GM11168 (cell line): ENCODE measurements around the gene B4GALT1.

Experiments used
- in situ Hi-C: fragments of 300-500 bp; cut with MboI; formaldehyde crosslinking; loops from one replicate; pipeline ENCODE4 v1.12.0; 2022; ENCODE audit warnings: low sequenced_read_pairs; ENCODE audit not compliant: unreplicated experiment

Gene B4GALT1, protein sequence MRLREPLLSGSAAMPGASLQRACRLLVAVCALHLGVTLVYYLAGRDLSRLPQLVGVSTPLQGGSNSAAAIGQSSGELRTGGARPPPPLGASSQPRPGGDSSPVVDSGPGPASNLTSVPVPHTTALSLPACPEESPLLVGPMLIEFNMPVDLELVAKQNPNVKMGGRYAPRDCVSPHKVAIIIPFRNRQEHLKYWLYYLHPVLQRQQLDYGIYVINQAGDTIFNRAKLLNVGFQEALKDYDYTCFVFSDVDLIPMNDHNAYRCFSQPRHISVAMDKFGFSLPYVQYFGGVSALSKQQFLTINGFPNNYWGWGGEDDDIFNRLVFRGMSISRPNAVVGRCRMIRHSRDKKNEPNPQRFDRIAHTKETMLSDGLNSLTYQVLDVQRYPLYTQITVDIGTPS

DNA sequence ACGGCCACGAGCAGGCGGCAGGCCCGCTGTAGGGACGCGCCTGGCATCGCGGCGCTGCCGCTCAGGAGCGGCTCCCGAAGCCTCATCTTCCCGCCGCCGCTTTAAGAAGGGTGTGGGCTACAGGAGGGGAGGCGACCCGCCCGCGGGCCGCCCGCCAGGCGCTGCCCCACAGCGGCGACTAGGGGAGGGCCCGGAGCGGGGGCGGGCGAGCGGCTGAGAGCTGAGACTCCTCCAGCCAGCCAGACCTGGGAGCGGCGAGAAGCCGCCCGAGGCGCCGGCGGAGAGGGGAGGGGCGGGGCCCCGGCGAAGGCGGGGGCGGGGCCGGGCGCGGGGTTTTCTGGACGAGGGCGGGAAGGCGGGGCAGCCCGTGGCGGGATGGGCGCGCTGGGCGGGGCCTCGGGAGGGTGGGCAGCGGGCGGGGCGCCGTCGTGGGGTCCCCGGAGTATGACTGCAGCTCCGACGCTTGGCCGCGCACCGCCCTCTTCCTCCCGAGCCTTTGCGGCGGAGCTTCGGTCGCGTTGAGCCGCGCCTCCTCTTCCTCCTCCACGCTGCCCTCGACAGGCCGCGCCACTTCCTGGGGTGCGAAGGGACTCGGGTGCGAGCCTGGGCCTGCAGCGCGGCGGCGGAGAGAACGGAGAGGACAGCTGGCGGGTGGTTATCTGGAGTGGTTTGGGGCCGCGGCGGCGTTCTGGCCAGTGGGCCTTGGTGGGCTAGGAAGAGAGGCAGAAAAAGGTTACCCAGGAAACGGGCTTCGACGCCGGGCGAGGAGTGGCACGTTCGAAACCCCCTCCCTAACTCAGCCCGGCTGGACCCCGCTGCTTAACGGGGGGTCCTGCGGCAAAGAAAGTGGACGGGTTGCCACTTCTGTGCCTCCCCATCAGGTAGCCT lies at the start of gene B4GALT1:
Gene B4GALT1 (minus strand): TSS at position 253 of the 888 bp plus-strand sequence. CDS start 167 bp downstream, at position 86.
- in situ Hi-C loops, result loop anchor here (5.0 kb wide), 1 partner anchor 90 kb away; the partner anchor contains the start of gene SMU1

DNA sequence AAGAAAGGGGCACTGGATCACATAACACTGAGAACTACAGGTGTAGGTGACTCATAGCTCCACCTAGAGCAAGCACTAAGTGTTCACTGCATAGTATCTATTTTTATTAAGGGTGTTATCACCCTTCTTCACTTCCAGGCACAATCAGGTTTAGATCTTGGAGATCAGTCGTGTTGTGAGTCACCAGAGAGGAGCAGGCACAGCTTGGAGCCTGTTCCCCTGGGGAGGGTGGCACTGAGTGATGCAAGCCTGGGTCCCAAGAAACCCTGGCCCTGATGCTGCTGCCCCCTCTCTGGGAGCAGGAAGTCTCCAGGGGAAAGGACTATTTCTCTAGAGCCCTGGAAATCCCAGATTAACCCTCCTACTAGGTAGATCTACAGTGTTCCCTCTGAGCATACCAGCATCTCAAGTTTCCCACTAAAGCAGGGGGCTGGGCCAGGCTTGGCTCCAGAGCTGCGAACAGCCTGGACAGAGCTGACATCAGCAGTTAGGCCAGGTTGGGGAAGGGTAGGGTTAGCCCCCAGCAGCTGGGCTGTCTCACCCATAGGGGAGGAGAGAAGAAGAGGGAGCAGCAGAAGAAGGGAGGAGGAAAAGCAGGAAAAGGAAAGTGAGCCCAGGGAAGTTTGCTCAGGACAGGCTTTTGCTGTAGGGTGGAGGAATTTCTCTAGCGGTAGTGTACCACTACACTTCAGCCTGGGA lies 44.7 kb upstream of the B4GALT1 start:
- in situ Hi-C loops, result no loop called here

DNA sequence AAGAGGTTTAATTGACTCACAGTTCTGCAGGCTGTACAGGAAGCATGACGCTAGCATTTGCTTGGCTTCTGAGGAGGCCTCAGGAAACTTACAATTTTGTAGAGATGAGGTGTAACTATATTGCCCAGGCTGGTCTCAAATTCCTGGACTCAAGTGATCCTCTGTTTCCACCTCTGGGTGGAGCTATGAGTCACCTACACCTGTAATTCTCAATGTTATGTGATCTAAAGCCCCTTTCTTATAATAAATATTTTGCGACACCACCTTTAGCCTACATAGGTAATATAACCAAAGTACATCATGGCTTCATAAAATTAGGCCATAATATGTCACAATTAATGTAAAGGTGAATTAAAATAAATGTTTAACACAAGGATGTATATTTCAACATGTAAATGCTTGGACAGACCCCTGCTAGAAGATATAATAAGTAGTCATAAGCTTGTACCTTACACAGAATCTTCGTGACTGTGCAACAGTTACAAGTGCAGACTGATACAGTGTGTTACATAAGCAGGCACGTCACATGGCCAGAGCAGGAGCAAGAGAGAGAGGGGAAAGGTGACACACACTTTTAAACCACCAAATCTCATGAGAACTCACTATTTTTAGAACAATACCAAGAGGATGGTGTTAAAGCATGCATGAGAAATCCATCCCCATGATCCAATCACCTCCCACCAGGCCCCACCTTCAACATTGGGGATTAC lies 43.0 kb upstream of the B4GALT1 start:
- in situ Hi-C loops, result no loop called here

DNA sequence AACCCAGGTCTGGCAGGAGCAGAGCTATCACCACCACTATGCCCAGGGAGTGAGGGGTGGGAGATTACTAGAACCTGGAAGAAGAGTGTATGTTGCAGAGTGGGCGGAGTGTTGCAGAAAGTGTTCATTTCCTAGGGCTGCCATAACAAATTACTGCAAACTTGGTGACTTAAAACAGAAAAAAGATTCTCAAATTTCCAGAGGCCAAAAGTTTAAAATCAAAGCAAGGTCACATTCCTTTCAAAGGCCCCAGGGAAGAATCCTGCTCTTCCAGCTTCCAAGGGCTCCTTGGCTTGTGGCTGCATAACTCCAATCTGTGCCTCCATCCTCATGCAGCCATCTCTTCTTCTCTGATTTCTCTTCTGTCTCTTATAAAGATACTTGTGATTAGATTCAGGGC lies 42.3 kb upstream of the B4GALT1 start:
- in situ Hi-C loops, result no loop called here

DNA sequence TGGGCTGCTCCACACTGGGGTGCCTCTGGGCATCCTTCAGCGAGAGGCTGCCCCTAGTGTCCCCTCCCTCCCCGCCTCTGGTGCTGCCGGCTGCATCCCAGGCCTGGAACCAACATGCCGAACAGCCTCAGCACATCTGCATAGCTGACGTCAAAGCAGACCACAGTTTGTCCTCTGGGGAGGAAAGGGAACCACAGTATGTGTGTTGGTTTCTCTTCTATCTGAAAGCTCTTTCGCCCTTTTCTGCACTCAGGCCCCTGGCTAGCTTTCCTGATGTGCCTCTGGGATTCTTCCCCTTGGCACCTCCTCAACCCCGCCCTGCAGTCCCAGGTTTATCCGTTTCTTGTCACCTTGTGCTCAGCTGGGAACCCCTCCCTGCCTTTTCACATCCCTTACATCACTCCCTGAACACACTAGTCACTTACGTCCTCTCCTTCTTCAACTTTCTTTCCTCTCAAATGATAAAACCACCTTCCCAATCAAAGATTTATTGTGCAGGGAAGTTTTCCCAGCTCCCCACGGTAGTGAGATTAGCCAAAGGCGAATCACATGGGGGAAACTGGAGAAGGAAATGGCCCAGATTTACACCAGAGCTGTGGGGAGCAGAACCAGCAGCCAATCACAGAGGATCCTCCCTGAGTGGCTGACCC lies 35.5 kb upstream of the B4GALT1 start:
- in situ Hi-C loops, result no loop called here

DNA sequence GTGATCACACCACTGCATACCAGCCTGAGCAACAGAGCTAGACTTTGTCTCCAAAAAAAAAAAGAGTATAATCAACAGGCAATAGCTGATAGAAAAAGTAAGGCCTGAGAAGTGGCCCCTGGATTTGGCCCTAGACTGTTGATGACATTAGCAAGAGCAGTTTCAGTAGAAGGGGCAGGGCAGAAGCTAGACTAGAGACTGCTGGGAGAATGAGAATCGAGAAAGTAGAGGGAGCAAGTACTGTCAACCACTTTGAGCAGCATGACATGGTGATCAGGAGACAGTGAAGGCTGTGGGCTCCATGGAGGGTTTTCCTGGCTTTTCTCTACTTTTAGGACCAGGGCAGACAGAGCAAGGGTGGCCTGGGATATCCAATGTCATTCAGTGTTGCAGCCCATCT lies 34.9 kb upstream of the B4GALT1 start:
- in situ Hi-C loops, result no loop called here

DNA sequence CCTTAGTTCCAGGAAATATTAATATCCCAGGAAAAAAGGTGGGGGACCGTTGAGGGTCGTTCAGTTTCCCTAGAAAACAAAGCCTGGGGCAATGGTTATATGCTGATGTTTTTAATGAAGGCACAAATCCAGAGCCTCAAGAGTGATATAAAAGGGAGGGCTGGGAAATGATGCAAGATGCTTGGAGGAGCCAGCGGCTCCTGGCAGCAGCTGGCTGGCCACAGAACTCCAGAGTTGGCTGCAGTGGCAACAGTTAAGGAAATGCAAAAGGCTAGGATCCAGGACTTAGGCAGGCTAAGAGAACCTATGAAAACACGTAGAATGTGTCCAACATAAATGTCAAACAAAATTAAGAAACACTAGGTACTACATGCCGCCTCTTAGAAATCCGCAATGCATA lies 31.0 kb upstream of the B4GALT1 start:
- in situ Hi-C loops, result no loop called here

DNA sequence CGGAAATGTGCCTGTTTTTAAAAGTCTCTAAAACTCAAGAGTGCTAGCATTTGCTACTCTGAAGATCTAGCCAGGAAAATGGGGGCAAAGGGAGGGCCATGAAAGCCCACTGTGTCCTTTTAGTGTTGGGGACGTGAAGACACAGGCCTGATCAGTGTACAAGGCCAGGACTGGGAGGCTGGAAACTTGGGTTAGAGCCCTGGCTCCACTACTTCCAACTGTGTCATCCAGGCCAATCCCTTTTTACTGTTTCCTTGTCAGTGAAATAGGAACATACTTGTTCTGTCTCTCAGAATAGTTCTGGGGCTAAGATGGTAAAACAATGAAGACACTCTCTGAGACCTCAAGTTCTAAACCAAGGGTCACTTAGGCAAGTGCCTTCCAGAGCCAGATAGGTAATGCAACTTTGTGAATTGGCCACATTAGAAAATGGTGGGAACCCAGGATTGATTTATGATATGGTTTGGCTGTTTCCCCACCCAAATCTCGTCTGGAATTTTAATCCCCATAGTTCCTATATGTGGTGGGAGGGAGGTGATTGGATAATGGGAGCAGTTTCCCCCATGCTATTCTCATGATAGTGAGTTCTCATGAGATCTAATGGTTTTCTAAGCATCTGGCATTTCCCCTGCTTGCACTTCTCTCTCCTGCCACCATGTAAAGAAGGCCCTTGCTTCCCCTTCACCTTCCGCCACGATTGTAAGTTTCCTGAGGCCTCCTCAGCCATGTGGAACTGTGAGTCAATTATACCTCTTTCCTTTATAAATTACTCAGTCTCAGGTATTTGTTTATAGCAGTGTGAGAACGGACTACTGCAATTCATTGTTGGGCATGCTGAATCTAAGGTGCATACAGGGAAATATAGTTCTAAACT lies 30.4 kb upstream of the B4GALT1 start:
- in situ Hi-C loops, result no loop called here

DNA sequence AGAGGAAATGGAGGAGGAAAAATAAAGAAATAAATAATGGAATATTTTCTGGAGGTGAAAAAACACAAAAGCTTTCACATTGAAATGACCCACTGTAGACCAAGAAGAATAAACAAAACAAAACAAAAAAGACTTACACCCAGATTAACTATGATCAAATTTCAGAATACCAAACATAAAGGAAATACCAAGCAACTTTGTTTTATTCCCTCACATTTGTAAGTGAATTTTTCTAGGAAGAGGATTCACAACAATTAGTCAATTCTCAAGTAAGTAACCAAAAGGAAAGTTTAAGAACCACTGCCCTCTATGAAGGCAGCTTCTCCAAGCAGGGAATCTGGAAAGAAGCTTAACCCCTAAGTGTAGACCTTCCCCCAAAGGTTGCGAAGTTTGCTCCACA lies 29.6 kb upstream of the B4GALT1 start:
- in situ Hi-C loops, result no loop called here

DNA sequence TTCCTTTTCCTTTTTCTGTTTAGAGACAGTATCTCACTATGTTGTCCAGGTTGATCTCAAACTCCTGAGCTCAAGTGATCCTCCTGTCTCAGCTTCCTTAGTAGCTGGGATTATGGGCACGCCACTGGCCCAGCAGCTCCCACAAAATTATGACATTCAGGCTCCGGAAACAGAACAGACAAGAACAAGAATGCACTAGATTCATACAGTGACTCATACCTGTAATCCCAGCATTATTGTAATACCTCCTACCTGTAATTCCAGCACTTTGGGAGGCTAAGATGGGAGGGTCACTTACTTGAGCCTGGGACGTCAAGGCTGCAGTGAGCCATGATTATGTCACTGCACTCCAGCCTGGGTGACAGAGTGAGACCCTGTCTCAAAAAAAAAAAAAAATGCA lies 26.7 kb upstream of the B4GALT1 start:
- in situ Hi-C loops, result no loop called here

DNA sequence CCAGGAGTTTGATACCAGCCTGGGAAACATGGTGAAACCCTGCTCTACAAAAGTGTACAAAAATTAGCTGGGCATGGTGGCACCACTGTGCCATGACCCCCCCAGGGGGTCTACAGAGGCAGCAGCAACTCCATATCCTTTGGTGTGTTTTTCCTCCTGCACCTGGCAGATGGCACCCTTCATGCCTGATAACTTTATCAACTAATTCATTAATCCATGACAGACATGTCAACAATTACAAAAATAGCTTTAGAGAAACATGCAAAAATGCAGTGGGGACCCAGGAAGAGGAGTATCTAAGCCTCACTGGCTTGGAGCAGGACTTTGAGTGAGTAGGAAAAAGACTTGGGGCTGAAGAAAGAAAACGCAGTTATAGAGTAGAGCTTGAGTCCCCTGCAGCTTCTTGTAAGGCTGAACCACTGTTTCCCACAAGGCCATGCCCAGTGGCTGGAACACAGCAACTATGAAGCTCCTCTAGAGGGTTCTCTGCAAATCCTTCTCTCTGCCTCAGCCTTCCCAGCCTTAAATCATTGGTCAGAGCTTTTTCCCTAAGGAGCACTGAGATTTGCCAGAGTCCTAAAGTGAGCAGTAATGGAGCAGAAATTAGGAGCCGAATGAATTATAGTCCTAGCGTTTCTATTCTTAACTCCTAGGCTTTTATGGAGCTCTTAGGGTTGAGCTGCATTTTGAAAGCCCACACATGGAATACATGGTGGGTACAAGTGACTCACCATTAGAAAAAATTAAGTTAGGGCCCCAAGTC lies 25.5 kb upstream of the B4GALT1 start:
- in situ Hi-C loops, result no loop called here

DNA sequence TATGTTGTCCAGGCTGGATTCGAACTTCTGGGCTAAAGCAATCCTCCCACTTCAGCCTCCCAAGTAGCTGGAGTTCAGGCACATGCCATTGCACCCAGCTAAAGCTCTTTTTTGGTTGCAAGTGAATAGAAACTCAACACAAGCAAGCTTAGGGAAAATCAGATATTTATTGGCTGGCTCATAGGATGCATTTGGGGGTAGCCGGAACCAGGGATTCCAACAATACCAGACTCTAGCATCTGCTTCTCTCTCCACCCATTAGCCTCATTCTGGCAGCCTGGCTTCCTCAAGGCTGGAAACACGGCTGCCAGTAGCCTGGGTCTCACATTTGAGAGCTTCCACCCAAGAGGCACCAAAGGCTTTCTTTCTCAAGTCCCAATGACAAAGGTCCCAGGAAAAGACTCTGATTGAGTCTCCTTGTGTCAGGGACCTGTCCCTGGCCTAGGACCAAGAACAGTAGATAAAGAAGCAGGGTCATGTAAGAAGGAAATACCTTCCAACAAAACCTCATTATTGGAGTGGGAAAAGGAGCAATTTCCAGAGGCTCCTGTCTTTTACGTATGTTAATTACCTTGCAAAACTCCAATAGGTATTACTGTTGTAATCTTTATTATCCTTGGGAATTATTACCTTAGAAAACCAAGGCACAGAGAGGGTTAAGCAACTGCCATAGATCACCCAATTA lies 23.0 kb upstream of the B4GALT1 start:
- in situ Hi-C loops, result no loop called here

DNA sequence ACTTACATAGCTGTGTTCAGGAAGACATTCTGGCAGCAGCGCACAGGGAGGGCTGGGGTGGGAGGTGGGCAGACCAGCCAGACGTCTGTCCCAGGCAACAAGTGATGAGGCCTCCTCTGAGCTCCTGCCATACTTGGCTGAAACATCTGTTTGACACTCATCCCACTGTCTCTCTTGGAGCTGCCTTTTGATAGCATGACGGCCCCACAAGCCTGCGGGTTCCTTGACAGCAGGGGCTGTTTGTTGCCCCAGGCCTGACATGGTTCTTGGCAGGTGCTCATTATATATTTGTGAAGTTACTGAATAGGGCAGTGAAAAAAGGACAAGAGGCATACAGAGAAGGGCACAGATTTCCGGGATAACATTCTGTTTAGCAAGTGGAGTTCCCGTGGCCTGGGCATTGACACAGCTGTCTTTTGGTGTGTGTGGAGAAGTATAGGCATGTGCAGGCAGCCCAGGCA lies 22.2 kb upstream of the B4GALT1 start:
- in situ Hi-C loops, result no loop called here

DNA sequence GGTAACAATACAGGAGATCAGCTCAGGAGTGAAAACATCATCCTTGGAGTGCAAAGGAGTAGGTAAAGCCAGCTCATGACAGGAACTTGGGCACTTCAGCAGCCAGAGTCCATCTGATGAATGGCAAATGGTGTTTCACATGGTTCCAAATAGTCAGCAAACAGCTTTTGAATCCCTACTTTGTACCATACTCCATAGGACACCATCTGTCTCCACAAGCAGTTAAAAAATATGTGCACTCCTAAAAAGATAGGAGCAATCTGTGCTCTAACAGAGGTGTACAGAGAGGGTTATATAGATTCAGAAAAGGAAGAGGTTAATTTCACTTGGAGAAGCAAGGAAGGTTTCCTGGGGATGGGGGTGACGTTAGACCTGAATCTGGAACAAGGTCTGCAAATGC lies 21.6 kb upstream of the B4GALT1 start:
- in situ Hi-C loops, result no loop called here

DNA sequence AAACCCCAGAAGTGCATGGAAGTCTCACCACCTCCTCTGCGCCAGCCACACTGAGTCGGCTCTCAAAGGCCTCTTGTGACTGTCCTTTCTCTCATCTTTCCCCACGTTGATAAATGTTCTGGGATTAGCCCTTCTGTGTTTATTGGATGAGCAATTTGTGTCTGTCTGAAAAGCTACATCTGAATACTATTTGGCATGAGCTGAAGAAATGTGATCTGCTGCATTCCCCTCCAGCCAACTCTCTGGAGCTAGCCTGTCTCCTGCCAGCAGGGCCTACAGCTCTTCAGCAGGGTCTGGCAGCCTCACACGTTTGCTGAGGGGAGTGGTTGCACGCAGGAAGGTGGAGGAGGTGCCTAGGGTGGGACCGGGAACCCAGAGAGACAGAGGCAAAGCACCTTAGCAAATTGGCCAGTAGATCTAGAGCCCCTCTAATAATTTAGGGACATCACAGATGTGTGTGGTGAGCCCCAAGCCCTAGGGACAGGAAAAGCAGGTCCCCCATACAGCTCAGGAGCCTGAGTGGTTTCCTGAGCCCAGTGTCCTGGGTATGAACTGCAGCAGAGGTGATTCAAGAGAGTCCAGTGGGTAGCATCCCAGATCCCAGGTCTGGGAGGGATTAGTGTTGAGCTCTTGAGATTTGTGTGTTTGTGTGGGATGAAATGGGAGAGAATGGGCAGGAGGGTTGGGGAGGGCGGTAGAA lies 20.5 kb upstream of the B4GALT1 start:
- in situ Hi-C loops, result no loop called here

DNA sequence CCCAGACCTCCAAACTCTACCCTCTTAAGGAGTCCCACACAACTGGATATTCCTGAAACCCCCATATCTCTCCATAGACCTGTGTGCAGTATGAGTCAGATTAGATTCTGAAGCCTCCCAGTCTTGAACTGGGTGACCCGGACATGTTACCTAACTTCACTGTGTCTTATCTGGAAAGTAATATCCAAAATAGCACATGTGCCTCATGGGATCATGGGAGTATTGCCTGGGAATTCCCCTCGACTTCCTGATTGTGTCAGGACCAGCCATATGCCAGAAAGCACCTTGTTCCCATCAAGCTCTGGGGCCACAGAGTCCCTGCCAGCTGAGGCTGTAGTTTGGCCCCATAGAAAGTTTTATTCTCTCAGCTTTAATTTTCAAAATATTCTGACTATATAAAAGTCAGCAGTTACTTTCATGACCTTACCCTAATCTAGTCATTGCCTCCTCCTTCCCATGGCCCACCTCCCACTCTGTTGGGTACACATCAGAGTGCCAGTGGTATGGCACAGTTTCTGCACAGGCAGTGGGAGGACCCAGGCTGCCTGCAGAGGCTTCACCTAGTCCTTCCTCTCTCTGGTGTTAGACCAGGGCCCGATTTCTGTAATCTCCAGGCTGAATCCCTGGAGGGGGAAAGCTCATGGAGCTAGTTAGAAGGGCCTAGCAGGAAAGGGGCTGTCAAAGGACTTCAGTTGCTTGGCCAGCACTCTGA lies 19.5 kb upstream of the B4GALT1 start:
- in situ Hi-C loops, result no loop called here
